ENCODE data around the gene EEF2K. TPM values are rescaled to one million over a fixed set of nuclear protein-coding genes. Genes with fewer than 3 reads are reported as not detected.
A peak's percentile ranks its signal among the peaks of the same experiment; 100 is the strongest.

The EEF2K gene
- total RNA-seq, 1 donor = 57.3 TPM

GRCh38 chr16:22189473-22190080, 16.5 kb upstream of the EEF2K start:
- TF ChIP-seq CTCF (IDR thresholded peaks at IDR 0.05; ENCODE audit: insufficient read depth, low read length) = no peak
- DNase-seq (ENCODE audit: low read depth) = peak; percentile 48
- peak overlapping the region; percentile 74 for H3K4me3 ChIP-seq (ENCODE audit: low read depth, low read length)

- no peak for DNase-seq (ENCODE audit: low read depth)
- TF ChIP-seq CTCF (IDR thresholded peaks at IDR 0.05; ENCODE audit: insufficient read depth, low read length) = no peak
Observed at GRCh38 chr16:22190081-22190775, 15.8 kb upstream of the EEF2K start.

GRCh38 chr16:22190776-22191531, 15.1 kb upstream of the EEF2K start:
- peak; percentile 100 for DNase-seq (ENCODE audit: low read depth)
- no peak for TF ChIP-seq CTCF (IDR thresholded peaks at IDR 0.05; ENCODE audit: insufficient read depth, low read length)

More at GRCh38 chr16:22190081-22190775, 15.8 kb upstream of the EEF2K start:
- H3K4me3 ChIP-seq (ENCODE audit: low read depth, low read length) = peak overlapping the region; percentile 74

GRCh38 chr16:22191532-22192260, 14.4 kb upstream of the EEF2K start:
- TF ChIP-seq CTCF (IDR thresholded peaks at IDR 0.05; ENCODE audit: insufficient read depth, low read length) = no peak
- peak overlapping the region; percentile 62 for H3K4me3 ChIP-seq (ENCODE audit: low read depth, low read length)
- DNase-seq (ENCODE audit: low read depth) = no peak

More at GRCh38 chr16:22190776-22191531, 15.1 kb upstream of the EEF2K start:
- peak overlapping the region; percentile 64 for H3K4me3 ChIP-seq (ENCODE audit: low read depth, low read length)

GRCh38 chr16:22192261-22193062, 13.6 kb upstream of the EEF2K start:
- peak overlapping the region; percentile 62 for H3K4me3 ChIP-seq (ENCODE audit: low read depth, low read length)
- no peak for TF ChIP-seq CTCF (IDR thresholded peaks at IDR 0.05; ENCODE audit: insufficient read depth, low read length)
- peak; percentile 98 for DNase-seq (ENCODE audit: low read depth)

- no peak for TF ChIP-seq CTCF (IDR thresholded peaks at IDR 0.05; ENCODE audit: insufficient read depth, low read length)
- no peak for DNase-seq (ENCODE audit: low read depth)
- H3K4me3 ChIP-seq (ENCODE audit: low read depth, low read length) = peak overlapping the region; percentile 62
Observed at GRCh38 chr16:22193063-22193411, 13.0 kb upstream of the EEF2K start.
